Bronchial epithelial cell (primary cell): ENCODE measurements around the gene DNPH1. TPM values are rescaled to one million over a fixed set of nuclear protein-coding genes. Genes with fewer than 3 reads are reported as not detected.

Source experiments
- DNase-seq: peaks from one replicate; pipeline ENCODE4 v3.0.0-alpha.2; 2010; ENCODE audit warnings: low read depth
- FAIRE-seq: peaks from 2 replicates; lab custom pipeline; 2011; peaks lifted over from hg19 to GRCh38; lab: Jason Lieb, UNC
- H3K27me3 ChIP-seq: 2 replicates; pipeline ENCODE4 v1.5.1; 2011; ENCODE audit warnings: low read length; ENCODE audit not compliant: control insufficient read depth, insufficient read depth
- H3K36me3 ChIP-seq: 2 replicates; pipeline ENCODE4 v1.5.1; 2011; ENCODE audit warnings: low read length; ENCODE audit not compliant: control insufficient read depth, insufficient read depth
- H3K4me3 ChIP-seq: 2 replicates; pipeline ENCODE4 v1.5.1; 2011; ENCODE audit warnings: mild to moderate bottlenecking, low read depth, low read length, control low read depth
- total RNA-seq: library from RNA; depleted of rRNA; stranded (reverse); fragments of >200 nt; gene quantifications from 2 replicates; pipeline ENCODE4 v1.2.1, GENCODE V29; 2014
- TF ChIP-seq, protein P1 (sequence below): IDR thresholded peaks from 2 replicates; pipeline ENCODE4 v1.5.1; 2011; ENCODE audit warnings: mild to moderate bottlenecking, moderate library complexity, low read length, control low read depth, inconsistent platforms; ENCODE audit not compliant: insufficient read depth, severe bottlenecking

DNPH1 gene
- total RNA-seq, 1 donor from 2014 or later, result 59.8 TPM

GRCh38 chr6:43219119-43219518 is 10.2 kb downstream of the DNPH1 start:
- TF ChIP-seq, protein P1, sequence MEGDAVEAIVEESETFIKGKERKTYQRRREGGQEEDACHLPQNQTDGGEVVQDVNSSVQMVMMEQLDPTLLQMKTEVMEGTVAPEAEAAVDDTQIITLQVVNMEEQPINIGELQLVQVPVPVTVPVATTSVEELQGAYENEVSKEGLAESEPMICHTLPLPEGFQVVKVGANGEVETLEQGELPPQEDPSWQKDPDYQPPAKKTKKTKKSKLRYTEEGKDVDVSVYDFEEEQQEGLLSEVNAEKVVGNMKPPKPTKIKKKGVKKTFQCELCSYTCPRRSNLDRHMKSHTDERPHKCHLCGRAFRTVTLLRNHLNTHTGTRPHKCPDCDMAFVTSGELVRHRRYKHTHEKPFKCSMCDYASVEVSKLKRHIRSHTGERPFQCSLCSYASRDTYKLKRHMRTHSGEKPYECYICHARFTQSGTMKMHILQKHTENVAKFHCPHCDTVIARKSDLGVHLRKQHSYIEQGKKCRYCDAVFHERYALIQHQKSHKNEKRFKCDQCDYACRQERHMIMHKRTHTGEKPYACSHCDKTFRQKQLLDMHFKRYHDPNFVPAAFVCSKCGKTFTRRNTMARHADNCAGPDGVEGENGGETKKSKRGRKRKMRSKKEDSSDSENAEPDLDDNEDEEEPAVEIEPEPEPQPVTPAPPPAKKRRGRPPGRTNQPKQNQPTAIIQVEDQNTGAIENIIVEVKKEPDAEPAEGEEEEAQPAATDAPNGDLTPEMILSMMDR, result no peak

DNA sequence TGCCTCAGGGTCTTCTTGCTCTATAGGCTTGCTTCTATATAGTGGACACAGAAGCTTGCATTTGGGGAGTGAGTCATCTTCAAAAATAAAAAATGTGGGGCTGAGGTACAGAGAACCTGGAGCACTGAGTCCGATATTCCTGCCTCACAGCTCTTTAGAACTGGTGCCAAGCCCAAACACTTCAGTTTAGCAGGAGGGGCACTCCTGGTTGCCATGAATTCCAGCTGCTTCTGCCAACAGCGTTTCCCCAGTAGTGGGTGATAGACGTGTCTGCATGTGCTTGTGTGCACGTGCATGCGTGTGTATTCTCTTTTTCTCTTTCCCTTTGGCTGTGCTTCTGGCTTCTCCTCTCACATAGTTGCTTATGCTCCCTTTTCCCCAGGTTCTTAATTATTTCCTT is 11.9 kb downstream of the DNPH1 start:
- no peaks in the 10 kb centered on the region for H3K27me3 ChIP-seq
- TF ChIP-seq, protein P1, result no peak
- FAIRE-seq, result no peak
- H3K36me3 ChIP-seq, result peaks cover 30% of the 10 kb centered on the region
- H3K4me3 ChIP-seq, result no peak overlapping the region
- no peak for DNase-seq

More at GRCh38 chr6:43219119-43219518, 10.2 kb downstream of the DNPH1 start:
- H3K27me3 ChIP-seq, result no peaks in the 10 kb centered on the region
- H3K36me3 ChIP-seq, result peaks cover 32% of the 10 kb centered on the region
- FAIRE-seq (no peak), DNase-seq (no peak)
- H3K4me3 ChIP-seq, result no peak overlapping the region

GRCh38 chr6:43216200-43216599 is 13.1 kb downstream of the DNPH1 start:
- DNase-seq, result no peak
- FAIRE-seq, result no peak
- TF ChIP-seq, protein P1, result no peak
- peaks cover 30% of the 10 kb centered on the region for H3K36me3 ChIP-seq
- H3K4me3 ChIP-seq, result no peak overlapping the region
- no peaks in the 10 kb centered on the region for H3K27me3 ChIP-seq

DNA sequence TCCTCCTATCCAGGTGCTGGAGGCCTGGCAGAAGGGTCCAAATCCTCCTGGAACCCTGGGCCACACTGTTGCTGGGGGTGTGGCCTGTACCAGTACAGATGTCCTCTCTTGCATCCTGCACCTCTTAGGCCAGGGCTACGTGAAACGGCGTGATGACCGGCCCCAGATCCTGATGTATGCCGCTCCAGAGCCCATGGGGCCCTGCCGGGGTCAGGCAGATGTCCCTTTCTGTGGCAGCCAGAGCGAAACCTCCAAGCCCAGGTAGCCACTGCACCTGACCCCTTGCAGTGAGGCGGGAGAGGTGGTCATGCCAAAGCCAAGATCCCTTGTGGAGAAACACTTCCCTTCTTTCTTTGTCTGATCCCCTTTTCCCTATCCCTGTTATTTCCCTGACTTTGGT is 14.2 kb downstream of the DNPH1 start:
- H3K27me3 ChIP-seq, result no peaks in the 10 kb centered on the region
- H3K4me3 ChIP-seq, result no peak overlapping the region
- TF ChIP-seq, protein P1, result no peak
- DNase-seq (no peak), FAIRE-seq (no peak)
- peaks cover 22% of the 10 kb centered on the region for H3K36me3 ChIP-seq

DNA sequence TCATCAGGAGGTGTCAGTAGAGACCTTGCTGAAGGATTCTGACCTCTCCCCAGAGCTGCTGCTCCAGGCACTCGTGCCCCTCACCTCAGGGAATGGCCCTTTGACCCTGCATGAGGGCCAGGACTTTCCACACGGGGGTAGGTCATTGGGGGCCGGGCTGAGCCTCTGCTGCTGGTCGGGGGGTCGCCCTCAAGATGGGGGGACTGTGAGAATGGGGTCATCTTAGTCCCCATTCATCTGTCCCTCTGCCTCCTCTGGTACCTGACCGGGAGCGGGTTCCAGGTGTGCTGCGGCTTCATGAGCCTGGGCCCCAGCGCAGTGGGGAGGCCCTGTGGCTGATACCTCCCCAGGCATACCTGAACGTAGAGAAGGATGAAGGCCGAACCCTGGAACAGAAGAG is 15.8 kb downstream of the DNPH1 start:
- DNase-seq, result no peak
- no peak for FAIRE-seq
- TF ChIP-seq, protein P1, result no peak
- Histone ChIP-seq H3K27me3 (no peaks in the 10 kb centered on the region), H3K4me3 (no peak overlapping the region), H3K36me3 (peaks cover 21% of the 10 kb centered on the region)

GRCh38 chr6:43211955-43212354 is 17.3 kb downstream of the DNPH1 start:
- no peak for FAIRE-seq
- TF ChIP-seq, protein P1, result peak; percentile 12
- no peak for DNase-seq
- Histone ChIP-seq H3K36me3 (peaks cover 17% of the 10 kb centered on the region), H3K27me3 (no peaks in the 10 kb centered on the region), H3K4me3 (no peak overlapping the region)
